Ishikawa (cell line): ENCODE data around the gene KIF4B.

Experiments used
- CEBPB ChIP-seq: IDR thresholded peaks from 2 replicates; pipeline ENCODE4 v1.6.1; 2012
- CREB1 ChIP-seq: IDR thresholded peaks from 2 replicates; pipeline ENCODE4 v1.6.1; 2012; ENCODE audit warnings: low read depth
- EGR1 ChIP-seq: IDR thresholded peaks from 2 replicates; pipeline ENCODE4 v1.6.1; 2012
- EP300 ChIP-seq: IDR thresholded peaks from 2 replicates; pipeline ENCODE4 v1.6.1; 2012; ENCODE audit warnings: borderline replicate concordance
- FOXM1 ChIP-seq: IDR thresholded peaks from 2 replicates; pipeline ENCODE4 v1.6.1; 2012; ENCODE audit warnings: low read depth, borderline replicate concordance
- MAX ChIP-seq: IDR thresholded peaks from 2 replicates; pipeline ENCODE4 v1.6.1; 2012
- NFIC ChIP-seq: IDR thresholded peaks from 2 replicates; pipeline ENCODE4 v1.6.1; 2012
- RAD21 ChIP-seq: IDR thresholded peaks from 2 replicates; pipeline ENCODE4 v1.6.1; 2012; ENCODE audit warnings: low read depth
- REST ChIP-seq: IDR thresholded peaks from 2 replicates; pipeline ENCODE4 v1.6.1; 2012; ENCODE audit warnings: low read depth, mild to moderate bottlenecking
- TAF1 ChIP-seq: IDR thresholded peaks from 2 replicates; pipeline ENCODE4 v1.6.1; 2012; ENCODE audit warnings: low read depth, mild to moderate bottlenecking
- TCF12 ChIP-seq: IDR thresholded peaks from 2 replicates; pipeline ENCODE4 v1.6.1; 2012; ENCODE audit warnings: low read depth
- TEAD4 ChIP-seq: IDR thresholded peaks from 2 replicates; pipeline ENCODE4 v1.6.1; 2012
- USF1 ChIP-seq: IDR thresholded peaks from 2 replicates; pipeline ENCODE4 v1.6.1; 2012
- YY1 ChIP-seq: IDR thresholded peaks from 2 replicates; pipeline ENCODE4 v1.6.1; 2012; ENCODE audit warnings: low read depth
- ZBTB7A ChIP-seq: IDR thresholded peaks from 2 replicates; pipeline ENCODE4 v1.6.1; 2012; ENCODE audit warnings: low read depth

KIF4B gene

GRCh38 chr5:154984946-154985516 lies 28.5 kb upstream of the KIF4B start:
- TF ChIP-seq FOXM1 (no peak), TAF1 (no peak), ZBTB7A (no peak), REST (no peak)

- TF ChIP-seq RAD21 (no peak), REST (no peak), CEBPB (no peak)
Measured at GRCh38 chr5:154986151-154986550, 27.4 kb upstream of the KIF4B start.

GRCh38 chr5:154989626-154990025 lies 23.9 kb upstream of the KIF4B start:
- TF ChIP-seq USF1 (no peak), REST (no peak), TCF12 (no peak), TAF1 (no peak), ZBTB7A (no peak), EGR1 (no peak), EP300 (no peak), CREB1 (no peak), NFIC (no peak), FOXM1 (no peak), TEAD4 (no peak), RAD21 (no peak)

- TF ChIP-seq MAX (no peak), FOXM1 (no peak), REST (no peak), CEBPB (no peak), TAF1 (no peak)
Measured at GRCh38 chr5:154993461-154993860, 20.1 kb upstream of the KIF4B start.

- no peak for TF ChIP-seq MAX
- no peak for TF ChIP-seq EGR1
- no peak for TF ChIP-seq RAD21
- no peak for TF ChIP-seq ZBTB7A
- TF ChIP-seq TCF12 = no peak
- TF ChIP-seq TAF1 = no peak
- TF ChIP-seq REST = no peak
- no peak for TF ChIP-seq USF1
- no peak for TF ChIP-seq CEBPB
- TF ChIP-seq EP300 = no peak
- no peak for TF ChIP-seq NFIC
- no peak for TF ChIP-seq CREB1
- no peak for TF ChIP-seq YY1
- no peak for TF ChIP-seq FOXM1
- no peak for TF ChIP-seq TEAD4
Measured at GRCh38 chr5:154995679-154996078, 17.9 kb upstream of the KIF4B start.
